Activated CD4-positive, alpha-beta memory T cell treated with anti-CD3 and anti-CD28 coated beads for 36 hours (primary cell): ENCODE results near the gene ZBP1. TPM values are rescaled to one million over a fixed set of nuclear protein-coding genes. Genes with fewer than 3 reads are reported as not detected.

Source experiments
- CTCF ChIA-PET: fragments of 350-600 bp; sonication (Branson Sonifier 250); formaldehyde crosslinking; loops from one replicate; lab custom pipeline; 2021; ENCODE audit warnings: antibody characterized with exemption, inconsistent platforms; lab: Charles Lee
- POLR2A ChIA-PET: fragments of 350-600 bp; sonication (Branson Sonifier 250); formaldehyde crosslinking; loops from one replicate; lab custom pipeline; 2021; ENCODE audit warnings: antibody characterized with exemption; lab: Charles Lee
- DNase-seq: peaks from one replicate; pipeline ENCODE4 v3.0.0-alpha.2; 2020
- H3K27ac Mint-ChIP-seq: one replicate; pipeline ENCODE4 v1.8.0; 2021; ENCODE audit warnings: mixed read lengths
- H3K27me3 Mint-ChIP-seq: one replicate; pipeline ENCODE4 v1.8.0; 2021; ENCODE audit warnings: mixed read lengths
- H3K36me3 Mint-ChIP-seq: one replicate; pipeline ENCODE4 v1.8.0; 2021; ENCODE audit warnings: mixed read lengths
- H3K4me1 Mint-ChIP-seq: one replicate; pipeline ENCODE4 v1.8.0; 2021; ENCODE audit warnings: low read depth, mixed read lengths
- H3K4me3 Mint-ChIP-seq: one replicate; pipeline ENCODE4 v1.8.0; 2021; ENCODE audit warnings: mild to moderate bottlenecking, mixed read lengths
- H3K9me3 Mint-ChIP-seq: one replicate; pipeline ENCODE4 v1.8.0; 2021; ENCODE audit warnings: mixed read lengths
- intact Hi-C: fragments of 100-400 bp; cut with micrococcal nuclease; formaldehyde crosslinking; loops from one replicate; pipeline ENCODE4 v1.15.1; 2023
- total RNA-seq, 2 experiments: library from RNA; stranded (reverse); gene quantifications; one replicate each; pipeline ENCODE4 v1.2.3, GENCODE V29; 2021

The ZBP1 gene
- total RNA-seq, 2 experiments from 2014 or later = 0.73 to 1.1 TPM

DNA sequence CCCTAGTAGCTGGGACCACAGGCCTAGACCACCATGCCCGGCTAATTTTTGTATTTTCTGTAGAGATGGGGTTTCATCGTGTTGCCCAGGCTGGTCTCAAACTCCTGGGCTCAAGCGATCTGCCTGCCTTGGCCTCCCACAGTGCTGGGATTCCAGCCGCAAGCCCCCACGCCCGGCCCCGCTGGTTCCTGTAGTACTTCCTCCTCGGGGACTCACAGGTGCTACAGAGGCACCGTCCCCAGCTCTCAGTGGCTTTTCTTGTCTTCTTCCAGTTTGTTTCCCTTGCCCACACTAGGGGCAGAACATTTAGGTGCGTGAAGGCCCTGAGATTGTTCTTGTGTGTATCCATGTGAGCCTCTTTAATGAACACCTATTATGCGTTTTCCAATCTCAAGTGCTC is 773 bp upstream of the ZBP1 start:
- CTCF ChIA-PET = interaction anchor here (0.6 to 4.1 kb wide), 7 partner anchors 13 to 614 kb away, joined by 3 to 27 read pairs (median 4); no protein-coding TSS in a partner anchor
- peaks cover 66% of the 10 kb centered on the region for H3K4me1 Mint-ChIP-seq

DNA sequence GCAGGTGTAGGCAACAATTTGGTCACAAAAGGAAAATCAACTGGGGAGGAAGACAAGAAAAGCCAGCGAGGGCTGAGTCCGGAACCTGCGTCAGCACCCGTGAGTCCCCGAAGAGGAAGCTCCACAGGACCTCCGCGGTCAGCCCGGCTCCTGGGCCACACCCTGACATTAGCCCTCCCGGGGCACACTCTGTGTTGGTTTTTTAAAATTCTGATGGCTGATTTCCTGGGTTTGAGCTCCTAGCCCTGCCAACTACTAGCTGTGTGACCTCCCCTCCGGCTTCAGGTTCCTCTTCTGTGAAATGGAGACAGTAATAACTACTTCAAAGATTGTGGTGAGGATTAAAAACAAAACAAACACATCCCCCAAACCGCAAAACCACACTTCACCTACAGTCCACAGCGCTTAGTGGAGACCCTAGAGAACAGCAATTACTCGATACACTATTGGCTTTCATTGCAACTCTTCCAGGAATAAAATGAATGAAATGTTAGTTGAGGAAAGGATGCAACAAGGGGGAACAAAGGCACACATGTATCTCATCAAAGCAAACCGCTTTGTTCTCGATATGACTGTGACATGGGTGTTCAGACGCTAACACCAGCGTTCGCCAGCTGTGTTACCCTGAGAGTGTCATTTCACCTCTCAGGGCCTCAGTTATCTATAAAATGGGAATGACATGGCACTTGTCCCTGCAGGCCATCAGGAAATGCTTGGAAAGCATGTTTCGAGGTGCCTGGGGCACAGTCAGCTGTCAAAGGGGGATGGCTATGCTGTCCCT is 985 bp downstream of the ZBP1 start:
- Mint-ChIP-seq H3K4me3 (peak overlapping the region; percentile 56), H3K36me3 (peaks cover 2% of the 10 kb centered on the region), H3K4me1 (peaks cover 60% of the 10 kb centered on the region), H3K9me3 (peaks cover 2% of the 10 kb centered on the region), H3K27me3 (peaks cover 7% of the 10 kb centered on the region), H3K27ac (peak overlapping the region; percentile 87)
- ChIA-PET POLR2A (interaction anchor here (0.6 to 2.3 kb wide), 10 partner anchors 9 to 605 kb away, joined by 3 to 15 read pairs (median 4); partner anchors contain the start of gene PMEPA1), CTCF (interaction anchor here (0.8 to 4.1 kb wide), 7 partner anchors 10 to 604 kb away, joined by 3 to 27 read pairs (median 4); no protein-coding TSS in a partner anchor)
- intact Hi-C loops = loop anchor here (1.0 to 5.0 kb wide), 7 partner anchors 9 to 788 kb away; partner anchors contain the start of gene PMEPA1
- peak; percentile 81 for DNase-seq

More for the DNA sequence above, 773 bp upstream of the ZBP1 start:
- Mint-ChIP-seq H3K36me3 (peaks cover 8% of the 10 kb centered on the region), H3K27me3 (peaks cover 7% of the 10 kb centered on the region), H3K9me3 (peaks cover 13% of the 10 kb centered on the region), H3K27ac (peak overlapping the region; percentile 87), H3K4me3 (peak overlapping the region; percentile 56)
- POLR2A ChIA-PET = interaction anchor here (0.9 to 2.3 kb wide), 2 partner anchors 9 to 229 kb away, joined by 3 to 15 read pairs; no protein-coding TSS in a partner anchor
- intact Hi-C loops = loop anchor here (5.0 to 10.0 kb wide), 2 partner anchors 686 to 1034 kb away; partner anchors contain the start of genes RAB22A and STX16
- peak; percentile 40 for DNase-seq

DNA sequence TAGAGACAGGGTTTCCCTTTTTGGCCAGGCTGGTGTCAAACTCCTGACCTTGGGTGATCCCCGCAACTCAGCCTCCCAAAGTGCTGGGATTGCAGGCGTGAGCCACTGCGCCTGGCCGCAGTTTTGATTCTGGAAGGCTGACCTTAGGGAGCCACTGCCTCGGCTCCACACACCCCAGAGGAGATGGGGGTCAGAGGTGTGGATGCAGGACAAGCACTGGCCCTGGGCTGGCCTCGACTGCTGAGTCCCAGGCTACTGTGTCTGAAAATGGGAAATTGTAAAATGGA is 1.5 kb downstream of the ZBP1 start:
- H3K36me3 Mint-ChIP-seq = peaks cover 3% of the 10 kb centered on the region
- H3K4me1 Mint-ChIP-seq = peaks cover 60% of the 10 kb centered on the region
- peaks cover 1% of the 10 kb centered on the region for H3K9me3 Mint-ChIP-seq
- ChIA-PET CTCF (interaction anchor here (0.9 to 4.1 kb wide), 4 partner anchors 10 to 26 kb away, joined by 3 to 27 read pairs (median 8); no protein-coding TSS in a partner anchor), POLR2A (interaction anchor here (0.8 to 2.3 kb wide), 6 partner anchors 9 to 605 kb away, joined by 3 to 15 read pairs (median 4); no protein-coding TSS in a partner anchor)
- H3K4me3 Mint-ChIP-seq = peak overlapping the region; percentile 56
- DNase-seq = no peak
- peaks cover 7% of the 10 kb centered on the region for H3K27me3 Mint-ChIP-seq
- intact Hi-C loops = loop anchor here (1.0 to 5.0 kb wide), 7 partner anchors 10 to 789 kb away; partner anchors contain the start of gene PMEPA1
- H3K27ac Mint-ChIP-seq = peak overlapping the region; percentile 87

DNA sequence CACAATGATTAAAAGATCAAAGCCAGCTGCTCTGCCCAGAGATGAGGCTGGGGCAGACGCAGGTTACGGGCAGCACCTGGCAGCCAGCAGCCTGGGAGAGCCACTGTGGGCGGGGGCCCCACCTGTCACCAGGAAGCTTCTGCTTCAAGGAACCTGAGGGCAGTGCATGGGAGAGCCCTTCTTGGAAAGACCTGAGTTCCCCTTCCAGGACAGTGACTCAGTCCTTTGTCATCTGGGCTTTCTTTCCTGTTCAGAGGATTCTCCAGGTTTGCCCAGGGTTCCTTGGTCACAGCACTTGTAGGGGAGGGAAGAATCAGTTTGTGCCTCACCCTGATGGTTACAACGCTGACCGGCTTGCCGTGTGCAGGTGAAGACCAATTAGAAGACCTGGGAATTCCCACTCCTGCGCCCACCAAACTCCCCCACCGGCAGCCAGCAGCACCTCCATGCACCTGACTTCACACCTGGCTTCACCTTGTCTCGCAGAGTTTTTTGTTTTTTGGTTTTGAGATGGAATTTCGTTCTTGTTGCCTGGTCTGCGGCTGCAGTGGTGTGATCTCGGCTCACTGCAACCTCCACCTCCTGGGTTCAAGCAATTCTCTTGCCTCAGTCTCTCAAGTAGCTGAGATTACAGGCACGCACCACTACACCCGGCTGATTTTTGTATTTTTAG is 2.0 kb downstream of the ZBP1 start:
- peak; percentile 67 for DNase-seq
- peaks cover 60% of the 10 kb centered on the region for H3K4me1 Mint-ChIP-seq
- peak overlapping the region; percentile 87 for H3K27ac Mint-ChIP-seq

DNA sequence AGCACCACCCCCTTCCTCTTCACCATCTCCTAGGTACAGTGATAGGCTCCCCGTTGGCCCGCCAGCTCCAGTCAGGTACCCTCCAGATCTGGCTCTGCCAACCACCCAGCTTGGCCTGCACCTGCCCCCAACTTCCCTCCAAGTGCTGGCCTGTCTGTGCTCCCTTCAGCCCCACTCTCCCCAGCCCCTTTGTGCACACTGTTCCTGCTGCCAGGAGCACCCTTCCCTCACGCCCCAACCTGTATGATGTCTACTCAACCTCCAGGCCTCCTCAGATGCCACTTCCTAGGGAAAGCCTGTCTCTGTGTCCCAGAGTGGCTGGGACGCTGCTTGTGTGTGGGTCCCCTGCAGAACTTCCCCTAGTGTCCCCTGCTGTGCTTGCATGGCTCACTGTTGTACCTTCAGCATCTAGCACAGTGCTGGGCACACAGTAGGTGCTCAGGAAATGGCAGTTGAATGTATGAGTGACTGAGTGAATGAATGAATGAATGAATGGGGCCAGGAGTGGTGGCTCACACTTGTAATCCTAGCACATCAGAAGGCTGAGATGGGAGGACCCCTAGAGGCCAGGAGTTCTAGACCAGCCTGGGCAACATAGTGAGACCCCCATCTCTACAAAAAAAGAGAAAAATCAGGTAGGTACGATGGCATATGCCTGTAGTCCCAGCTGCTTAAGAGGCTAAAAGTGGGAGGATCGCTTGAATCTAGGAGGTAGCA is 3.0 kb downstream of the ZBP1 start:
- POLR2A ChIA-PET = interaction anchor here (0.9 kb wide), 1 partner anchor 92 kb away, joined by 3 read pairs; the partner anchor contains the start of gene PMEPA1
- CTCF ChIA-PET = interaction anchor here (0.6 to 4.1 kb wide), 4 partner anchors 11 to 1605 kb away, joined by 4 to 27 read pairs (median 4); no protein-coding TSS in a partner anchor
- H3K4me1 Mint-ChIP-seq = peaks cover 52% of the 10 kb centered on the region
- no peak for DNase-seq
- peaks cover 5% of the 10 kb centered on the region for H3K27me3 Mint-ChIP-seq
- intact Hi-C loops = loop anchor here (5.0 kb wide), 1 partner anchor 790 kb away; no protein-coding TSS in a partner anchor
- peaks cover 7% of the 10 kb centered on the region for H3K36me3 Mint-ChIP-seq
- no peak overlapping the region for H3K4me3 Mint-ChIP-seq
- no peaks in the 10 kb centered on the region for H3K9me3 Mint-ChIP-seq
- H3K27ac Mint-ChIP-seq = peak overlapping the region; percentile 13

More for the DNA sequence above, 2.0 kb downstream of the ZBP1 start:
- intact Hi-C loops = loop anchor here (2.0 to 5.0 kb wide), 4 partner anchors 13 to 789 kb away; partner anchors contain the start of gene PMEPA1
- POLR2A ChIA-PET = interaction anchor here (0.9 to 1.9 kb wide), 4 partner anchors 10 to 229 kb away, joined by 3 to 7 read pairs (median 4); partner anchors contain the start of gene PMEPA1
- H3K9me3 Mint-ChIP-seq = no peaks in the 10 kb centered on the region
- H3K4me3 Mint-ChIP-seq = peak overlapping the region; percentile 56
- H3K27me3 Mint-ChIP-seq = peaks cover 7% of the 10 kb centered on the region
- CTCF ChIA-PET = interaction anchor here (0.9 to 4.1 kb wide), 4 partner anchors 12 to 25 kb away, joined by 3 to 27 read pairs (median 6); no protein-coding TSS in a partner anchor
- peaks cover 4% of the 10 kb centered on the region for H3K36me3 Mint-ChIP-seq

DNA sequence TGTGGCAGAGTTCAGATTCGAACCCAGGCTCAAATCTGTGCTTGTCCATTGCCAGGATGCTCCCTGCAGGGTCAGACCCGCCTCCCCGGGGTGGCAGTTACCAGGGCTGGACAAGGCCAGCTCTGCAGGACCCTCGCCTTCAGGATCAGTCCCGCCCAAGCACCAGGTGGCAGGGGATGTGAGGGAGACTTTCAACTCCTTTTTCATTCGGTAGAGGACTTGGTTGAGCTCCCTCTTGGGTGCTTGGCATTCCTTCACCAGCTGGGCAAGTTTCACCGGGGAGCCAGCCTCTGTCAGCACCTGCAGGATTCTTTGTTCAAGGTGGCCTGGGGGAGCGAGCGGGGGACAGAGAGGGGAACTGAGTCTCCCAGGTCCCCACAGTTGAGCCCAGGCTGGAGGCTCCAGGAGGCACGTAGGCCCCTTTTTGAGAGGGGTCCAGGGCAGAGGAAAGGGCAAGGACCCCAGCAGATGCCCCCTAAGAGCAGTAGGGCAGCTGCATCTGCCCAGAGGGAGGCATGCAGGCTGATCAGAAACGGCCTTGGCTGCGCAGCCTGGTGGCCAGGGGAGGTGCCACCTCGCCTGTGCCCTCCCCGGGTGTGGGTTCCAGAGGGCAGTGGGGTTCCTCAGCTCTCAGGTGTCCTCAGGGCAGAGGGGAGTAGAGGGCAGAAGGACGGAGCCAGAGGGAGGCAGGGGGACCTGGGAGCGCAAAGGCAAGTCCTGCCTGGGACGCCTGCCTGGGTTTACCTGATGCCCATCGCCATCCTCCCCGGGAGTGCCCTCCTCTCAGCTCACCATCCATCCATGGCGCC is 3.9 kb downstream of the ZBP1 start:
- no peak for DNase-seq
- POLR2A ChIA-PET = no interaction called here
- no peaks in the 10 kb centered on the region for H3K9me3 Mint-ChIP-seq
- peaks cover 7% of the 10 kb centered on the region for H3K36me3 Mint-ChIP-seq
- no peak overlapping the region for H3K4me3 Mint-ChIP-seq
- H3K27me3 Mint-ChIP-seq = peaks cover 5% of the 10 kb centered on the region
- no peak overlapping the region for H3K27ac Mint-ChIP-seq
- peaks cover 45% of the 10 kb centered on the region for H3K4me1 Mint-ChIP-seq
- CTCF ChIA-PET = interaction anchor here (1.1 kb wide), 1 partner anchor 14 kb away, joined by 4 read pairs; no protein-coding TSS in a partner anchor
- intact Hi-C loops = loop anchor here (5.0 kb wide), 1 partner anchor 791 kb away; no protein-coding TSS in a partner anchor

DNA sequence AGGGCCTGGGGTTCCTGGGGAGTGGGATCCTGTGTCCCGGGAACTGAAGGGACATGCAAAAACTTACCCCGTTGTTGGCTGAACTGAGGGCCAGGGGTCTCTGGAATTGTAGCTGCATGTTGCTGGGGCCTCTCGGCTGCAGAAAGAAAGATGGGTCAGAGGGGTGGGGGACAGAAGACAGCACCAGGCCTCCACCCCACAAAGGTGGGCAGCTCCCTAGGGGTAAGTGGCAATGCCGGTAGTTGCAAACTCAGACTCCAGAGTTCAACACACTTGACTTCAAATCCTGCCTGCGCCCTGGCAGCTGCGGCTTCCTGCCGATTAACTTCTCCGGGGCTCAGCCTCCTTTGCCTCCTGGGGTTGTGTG is 4.8 kb downstream of the ZBP1 start:
- H3K36me3 Mint-ChIP-seq = peaks cover 8% of the 10 kb centered on the region
- intact Hi-C loops = loop anchor here (5.0 kb wide), 1 partner anchor 792 kb away; no protein-coding TSS in a partner anchor
- no peak for DNase-seq

DNA sequence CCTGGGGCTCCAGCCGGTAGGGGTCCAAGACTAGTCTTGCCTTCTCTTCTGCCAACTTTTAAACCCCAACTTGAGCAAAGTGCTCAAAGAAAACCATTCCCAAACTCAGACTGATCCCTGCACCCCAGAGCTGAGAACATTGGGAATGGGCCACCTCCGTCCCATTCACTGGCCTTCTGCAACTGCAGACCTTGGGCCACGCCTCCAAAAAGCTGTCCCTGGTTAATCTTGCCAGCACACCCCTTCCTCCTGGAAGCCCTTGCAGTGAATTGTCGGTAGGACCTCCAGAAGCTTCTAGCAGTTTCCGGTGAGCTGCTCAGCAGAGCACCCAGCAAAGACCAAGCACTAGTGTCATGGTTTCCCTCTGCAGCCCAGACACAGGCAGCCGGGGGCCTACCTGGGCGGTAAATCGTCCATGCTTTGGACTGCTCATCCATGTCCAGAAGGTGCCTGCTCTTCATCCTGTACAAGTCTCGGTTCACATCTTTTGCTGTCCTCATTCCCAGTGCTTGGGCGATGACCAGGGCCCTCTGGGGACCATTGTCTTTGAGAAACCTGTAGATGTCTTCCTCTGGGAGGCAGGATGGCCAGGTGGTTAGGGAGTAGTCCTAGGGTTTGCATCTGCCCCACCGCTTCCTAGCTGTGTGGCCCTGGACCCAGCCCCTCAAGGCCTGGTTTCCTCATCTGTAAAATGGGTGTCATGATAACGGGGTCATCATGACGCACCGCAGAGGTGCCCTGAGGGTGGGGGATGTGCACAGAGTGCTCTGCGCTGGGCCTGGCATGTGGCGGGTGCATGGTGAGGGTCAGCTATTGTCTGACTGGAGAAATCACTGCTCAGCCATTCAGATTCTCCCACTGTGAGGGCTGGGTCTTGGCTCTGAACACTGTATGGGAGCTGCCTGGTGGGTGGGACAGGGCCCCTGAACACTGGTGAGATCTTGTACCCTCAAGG is 5.5 kb downstream of the ZBP1 start:
- intact Hi-C loops = loop anchor here (5.0 kb wide), 1 partner anchor 793 kb away; no protein-coding TSS in a partner anchor
- H3K9me3 Mint-ChIP-seq = no peaks in the 10 kb centered on the region
- DNase-seq = no peak
- CTCF ChIA-PET = interaction anchor here (1.6 to 2.0 kb wide), 2 partner anchors 8 to 19 kb away, joined by 3 to 5 read pairs; no protein-coding TSS in a partner anchor
- peaks cover 30% of the 10 kb centered on the region for H3K4me1 Mint-ChIP-seq
- POLR2A ChIA-PET = no interaction called here
- H3K4me3 Mint-ChIP-seq = no peak overlapping the region
- H3K27ac Mint-ChIP-seq = no peak overlapping the region
- peaks cover 5% of the 10 kb centered on the region for H3K27me3 Mint-ChIP-seq
- peaks cover 11% of the 10 kb centered on the region for H3K36me3 Mint-ChIP-seq

More for the DNA sequence above, 4.8 kb downstream of the ZBP1 start:
- H3K9me3 Mint-ChIP-seq = no peaks in the 10 kb centered on the region
- no peak overlapping the region for H3K4me3 Mint-ChIP-seq
- peaks cover 36% of the 10 kb centered on the region for H3K4me1 Mint-ChIP-seq
- ChIA-PET POLR2A (no interaction called here), CTCF (interaction anchor here (2.0 kb wide), 1 partner anchor 19 kb away, joined by 5 read pairs; no protein-coding TSS in a partner anchor)
- no peak overlapping the region for H3K27ac Mint-ChIP-seq
- H3K27me3 Mint-ChIP-seq = peaks cover 5% of the 10 kb centered on the region

DNA sequence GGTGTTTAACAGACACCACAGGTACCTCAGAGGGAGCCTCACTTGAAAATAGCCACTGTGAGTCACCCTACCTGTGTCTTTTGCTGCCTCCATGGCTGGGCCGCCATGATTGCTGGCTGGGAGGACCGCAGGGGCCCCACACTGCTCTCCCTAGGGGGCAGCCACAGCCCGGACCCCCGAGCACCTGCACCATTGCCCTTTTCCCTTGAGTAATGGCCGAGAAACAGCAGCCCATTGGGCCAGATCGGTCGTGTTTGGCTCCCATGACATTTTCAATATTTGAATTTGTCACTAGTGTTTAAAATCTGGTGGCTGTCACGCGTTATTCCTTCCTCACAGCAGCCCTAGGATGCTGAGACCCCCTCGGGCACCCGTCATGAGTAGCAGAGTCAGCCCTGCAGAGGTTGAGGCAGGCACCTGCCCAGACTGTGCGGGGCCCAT is 6.7 kb downstream of the ZBP1 start:
- intact Hi-C loops = no loop called here
- H3K9me3 Mint-ChIP-seq = no peaks in the 10 kb centered on the region
- H3K4me3 Mint-ChIP-seq = no peak overlapping the region
- peaks cover 5% of the 10 kb centered on the region for H3K27me3 Mint-ChIP-seq
- H3K4me1 Mint-ChIP-seq = peaks cover 19% of the 10 kb centered on the region
- peaks cover 13% of the 10 kb centered on the region for H3K36me3 Mint-ChIP-seq
- POLR2A ChIA-PET = no interaction called here
- H3K27ac Mint-ChIP-seq = no peak overlapping the region
- CTCF ChIA-PET = interaction anchor here (1.3 to 2.0 kb wide), 3 partner anchors 10 to 17 kb away, joined by 3 to 5 read pairs (median 3); no protein-coding TSS in a partner anchor
- no peak for DNase-seq
